ENCODE measurements around the gene BIRC7.

BIRC7 gene

DNA sequence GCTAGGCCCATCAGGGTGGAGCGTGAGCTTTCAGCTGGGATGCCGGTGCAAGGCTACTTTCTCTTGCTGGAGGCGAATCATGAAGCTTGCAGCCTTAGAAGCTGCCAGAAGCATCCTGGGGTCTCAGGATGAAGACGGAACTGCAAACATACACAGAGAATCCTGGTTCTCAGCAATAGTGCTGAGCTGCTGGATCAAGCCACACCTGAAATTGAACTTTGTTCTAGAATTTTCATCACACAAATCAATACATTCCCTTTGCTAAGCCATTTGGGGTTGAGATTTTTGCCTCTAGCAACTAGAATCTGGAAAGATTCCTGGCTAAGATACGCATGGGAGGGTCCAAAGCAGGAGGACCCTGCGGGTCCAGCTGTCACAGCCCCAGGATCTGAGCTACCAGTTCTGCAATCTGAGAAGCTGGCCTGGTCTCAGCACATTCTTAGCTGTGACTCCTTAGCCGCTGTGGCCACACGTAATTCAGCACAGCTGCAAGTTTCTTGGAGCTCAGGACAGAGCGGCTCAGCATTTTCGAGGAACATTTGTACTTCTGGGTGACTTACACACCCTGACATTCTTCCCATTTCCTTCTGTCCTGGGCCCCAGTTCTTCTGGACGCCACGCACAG, 30.3 kb downstream of the BIRC7 start:
- no peak for DNase-seq (ENCODE audit: low spot score)

DNA sequence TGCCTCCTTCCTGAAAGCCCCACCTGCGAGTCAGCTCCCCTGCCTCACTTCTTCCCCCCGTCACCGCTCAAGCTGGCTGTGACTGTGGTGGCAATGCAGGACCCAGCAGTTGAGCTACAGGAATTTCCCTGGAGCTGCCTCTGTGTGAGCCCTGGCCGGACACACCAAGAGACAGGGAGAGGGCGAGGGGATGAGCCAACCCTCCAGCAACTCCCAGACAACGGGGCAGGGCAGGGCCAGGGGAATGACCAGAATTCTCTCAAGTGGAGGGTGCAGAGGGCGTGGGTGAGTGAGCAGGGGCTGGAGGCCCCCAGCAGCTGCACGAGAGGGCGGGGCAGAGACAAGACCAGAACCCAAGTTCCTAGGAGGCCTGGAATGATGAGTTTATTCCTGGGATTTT, 32.0 kb downstream of the BIRC7 start:
- DNase-seq (ENCODE audit: low spot score), result no peak

DNA sequence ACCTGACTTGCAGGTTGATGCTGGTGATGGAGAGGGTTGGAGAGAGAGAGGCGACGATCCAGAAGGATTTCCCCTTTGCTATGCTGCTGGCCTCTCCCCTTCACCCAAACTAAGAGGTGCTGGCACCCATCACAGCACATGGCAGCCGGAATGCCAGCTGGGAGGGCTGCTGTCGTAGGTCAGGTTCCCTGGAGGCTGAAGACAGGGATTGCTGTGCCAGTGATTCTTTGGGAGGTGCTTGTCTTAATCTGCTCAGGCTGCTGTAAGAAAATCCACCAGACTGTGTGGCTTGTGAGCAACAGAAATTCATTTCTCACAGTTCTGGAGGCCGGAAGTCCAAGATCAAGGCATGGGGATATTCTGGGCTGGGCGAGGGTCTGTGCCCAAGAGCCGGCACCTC, 32.6 kb downstream of the BIRC7 start:
- DNase-seq (ENCODE audit: low spot score), result no peak

DNA sequence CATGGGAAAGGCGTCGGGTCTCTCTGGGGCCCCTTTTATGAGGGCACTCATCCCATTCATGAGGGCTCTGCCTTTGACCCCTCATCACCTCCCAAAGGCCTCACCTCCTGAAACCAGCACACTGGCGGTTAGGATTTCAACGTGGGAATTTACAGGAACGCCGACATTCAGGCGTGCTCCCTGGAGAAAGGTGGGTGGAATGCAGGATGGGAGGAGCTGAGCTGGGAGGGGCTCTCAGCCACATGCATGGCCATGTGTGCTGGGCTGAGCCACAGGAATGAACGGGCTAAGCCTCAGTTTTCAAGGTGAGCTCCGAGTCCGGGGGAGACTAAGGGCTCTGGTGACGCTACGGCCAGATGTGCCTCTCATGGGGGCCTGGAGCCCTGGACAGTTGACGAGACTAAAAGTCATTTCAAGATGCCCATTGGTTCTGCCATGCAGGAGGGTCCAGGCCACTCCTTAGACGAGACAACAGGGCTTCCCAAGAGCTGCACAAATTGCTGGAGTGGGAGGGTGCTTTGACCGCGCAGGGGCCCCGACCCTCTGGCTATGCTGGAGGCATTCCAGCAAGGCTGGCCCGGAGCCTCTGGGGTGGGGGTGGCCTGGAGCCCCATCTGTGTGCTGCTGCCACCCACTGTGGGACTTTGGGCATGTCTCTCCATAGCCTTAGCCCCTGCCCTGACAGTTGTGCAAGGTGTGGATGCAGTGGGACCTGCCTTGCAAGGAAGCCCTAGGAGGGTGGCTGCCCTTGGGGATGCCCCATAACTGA, 33.1 kb downstream of the BIRC7 start:
- no peak for DNase-seq (ENCODE audit: low spot score)

DNA sequence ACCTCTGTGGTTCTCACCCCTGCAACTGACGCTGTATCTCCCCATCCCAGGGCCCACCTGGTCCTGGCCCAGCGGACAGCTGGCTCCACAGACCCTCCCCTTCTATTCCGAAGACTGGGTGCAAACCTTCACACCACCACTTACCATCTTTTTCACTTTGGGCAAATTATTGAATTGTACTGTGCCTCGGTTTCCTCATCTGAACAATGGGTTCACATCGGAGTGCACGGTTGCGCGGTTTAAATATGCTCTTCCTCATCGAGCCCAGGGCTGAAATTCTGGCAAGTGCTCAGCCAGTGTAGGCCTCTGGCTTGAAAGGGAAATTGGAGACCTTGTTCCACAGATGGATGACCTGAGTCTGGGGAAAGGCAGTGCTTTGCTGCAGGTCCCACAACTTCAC, 34.0 kb downstream of the BIRC7 start:
- no peak for DNase-seq (ENCODE audit: low spot score)

DNA sequence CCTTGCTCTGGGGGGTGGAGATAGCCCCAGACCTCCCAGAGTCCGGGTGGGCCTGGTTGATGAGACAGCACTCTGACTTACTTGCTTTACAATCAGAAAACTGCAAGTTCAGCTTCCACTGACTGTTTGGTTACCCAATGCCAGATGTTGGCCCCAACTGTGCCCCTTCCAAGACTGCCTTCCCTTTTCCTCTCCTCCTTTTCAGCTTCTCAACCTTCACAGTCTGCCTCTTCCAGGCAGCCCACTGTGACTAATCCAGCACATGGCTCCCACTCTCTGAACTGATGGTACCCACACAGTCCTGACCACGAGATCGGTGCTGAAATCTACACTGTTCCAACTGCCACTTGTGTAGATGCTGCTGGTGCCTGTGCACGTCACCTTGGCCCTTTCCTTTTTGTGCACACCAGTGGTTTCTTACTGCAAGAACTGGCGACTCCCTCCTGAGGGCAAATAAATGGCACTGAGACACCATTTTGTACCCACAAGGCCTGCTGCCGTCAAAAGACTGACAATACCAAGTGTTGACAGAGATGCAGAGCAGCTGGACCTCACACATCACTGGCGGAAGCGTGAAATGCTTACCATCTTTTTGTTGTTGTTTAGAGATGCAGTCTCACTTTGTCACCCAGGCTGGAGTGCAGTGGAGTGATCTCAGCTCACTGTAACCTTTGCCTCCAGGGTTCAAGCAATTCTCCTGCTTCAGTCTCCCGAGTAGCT, 35.1 kb downstream of the BIRC7 start:
- DNase-seq (ENCODE audit: low spot score), result no peak

DNA sequence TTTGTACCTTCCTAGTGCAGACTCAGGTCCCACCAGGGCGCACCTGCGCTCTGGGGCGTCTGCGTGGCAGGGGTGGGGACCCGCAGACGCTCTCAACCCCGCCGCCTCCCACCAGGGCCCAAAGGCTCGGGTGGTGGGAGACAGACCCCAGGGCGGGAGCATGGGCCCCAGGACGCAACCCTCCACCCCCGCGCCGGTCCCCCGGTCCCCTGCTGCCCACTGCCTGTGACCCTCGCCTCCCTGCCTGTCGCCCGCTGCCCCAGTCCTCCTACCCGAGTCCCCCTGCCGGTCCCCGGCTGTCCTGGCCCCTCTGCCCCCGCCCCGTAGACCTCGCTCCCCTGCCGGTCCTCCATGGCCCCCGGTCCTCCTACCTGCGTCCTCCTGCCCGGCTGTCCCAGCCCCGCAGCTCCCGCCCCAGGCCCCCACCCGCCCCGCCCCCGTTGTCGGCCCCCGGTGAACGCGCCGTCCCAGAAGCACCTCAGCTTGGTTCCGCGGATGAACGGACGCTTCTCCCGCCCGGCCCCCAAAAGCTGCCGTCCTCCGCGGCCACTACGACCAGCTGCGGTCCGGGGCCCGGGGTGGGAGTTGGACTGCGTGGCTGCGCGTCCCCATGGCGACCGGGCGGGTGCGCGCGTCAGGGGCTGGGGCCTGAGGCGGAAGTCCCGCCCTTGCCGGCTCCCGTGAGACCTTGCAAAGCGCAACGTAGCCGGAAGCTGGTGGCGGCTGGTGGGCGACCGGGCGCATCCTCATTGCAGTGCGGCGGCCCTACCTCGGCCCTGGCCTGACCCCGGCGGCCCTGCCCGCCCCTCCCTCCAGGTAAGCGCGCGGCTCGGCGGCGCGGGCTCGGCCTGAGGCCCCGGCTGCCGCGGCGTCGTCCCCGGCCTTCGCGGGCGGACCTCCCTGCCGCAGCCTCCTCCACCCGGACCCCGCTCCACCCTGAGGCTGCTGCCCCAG, 36.7 kb downstream of the BIRC7 start, which contains the start of gene ARFGAP1:
ARFGAP1 (plus strand) TSS at position 709 of the 954 bp plus-strand sequence. CDS start 2,768 bp downstream, outside the sequence.
- DNase-seq (ENCODE audit: low spot score), result peak; percentile 92

DNA sequence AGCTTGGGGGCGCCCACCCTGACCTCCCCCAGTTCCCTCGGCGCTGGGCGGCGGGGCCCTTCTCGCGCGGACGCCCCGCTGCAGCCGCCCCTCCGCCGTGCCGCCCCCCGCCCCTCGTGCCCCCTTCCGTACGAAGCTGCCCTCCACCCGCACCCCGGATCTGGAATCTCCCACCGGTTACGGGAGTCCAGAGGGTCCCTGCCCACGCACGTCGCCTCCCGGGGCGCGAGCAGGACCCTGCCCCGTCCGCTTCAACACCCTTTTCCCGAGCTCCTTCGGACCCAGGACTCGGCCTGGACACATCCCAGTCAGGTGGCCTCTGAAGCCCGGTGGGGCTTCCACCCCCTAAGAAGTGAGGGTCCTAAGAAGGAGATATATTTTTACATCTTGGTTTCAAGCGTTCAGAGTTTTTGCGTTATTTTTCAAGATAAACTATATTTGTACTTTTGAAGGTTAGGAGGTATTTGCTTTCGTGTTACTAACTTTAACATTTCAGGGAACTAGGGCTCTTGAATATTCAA, 37.4 kb downstream of the BIRC7 start:
- DNase-seq (ENCODE audit: low spot score), result no peak

DNA sequence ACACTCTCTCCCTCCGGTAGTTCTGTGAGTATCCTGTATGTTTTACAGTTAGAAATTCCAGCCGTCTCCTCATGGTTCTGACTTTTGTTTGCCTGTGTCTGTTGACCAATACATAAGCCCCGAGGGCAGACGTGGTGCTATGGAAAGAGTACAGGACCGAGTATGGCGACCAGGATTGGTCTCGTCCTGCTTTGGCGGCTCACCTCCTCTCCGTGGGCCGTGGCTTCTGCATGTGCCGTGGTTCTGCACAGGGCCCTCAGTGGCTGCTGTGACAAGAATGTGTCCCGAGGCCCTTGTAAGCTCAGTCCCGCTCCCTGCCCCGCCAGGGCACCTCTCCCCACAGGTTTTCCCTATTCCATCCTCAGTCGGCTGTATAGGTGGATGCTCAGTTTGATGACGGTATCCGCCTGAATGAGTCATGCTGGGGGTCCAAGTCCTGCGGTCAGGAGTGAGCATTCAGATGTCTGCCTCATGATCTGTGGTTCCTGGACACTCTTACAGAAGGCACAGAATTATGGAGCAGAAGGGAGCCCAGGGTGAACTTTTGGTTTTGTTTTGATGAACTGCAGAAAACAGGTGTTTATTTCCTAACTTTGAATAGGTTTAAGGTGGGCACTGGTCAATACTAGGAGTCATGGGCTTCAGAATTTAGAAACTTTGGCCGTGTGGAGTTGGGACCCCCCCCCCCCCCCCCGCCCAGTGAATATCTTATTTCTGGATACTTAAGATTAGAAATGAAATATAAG, 38.1 kb downstream of the BIRC7 start:
- DNase-seq (ENCODE audit: low spot score), result peak; percentile 63

DNA sequence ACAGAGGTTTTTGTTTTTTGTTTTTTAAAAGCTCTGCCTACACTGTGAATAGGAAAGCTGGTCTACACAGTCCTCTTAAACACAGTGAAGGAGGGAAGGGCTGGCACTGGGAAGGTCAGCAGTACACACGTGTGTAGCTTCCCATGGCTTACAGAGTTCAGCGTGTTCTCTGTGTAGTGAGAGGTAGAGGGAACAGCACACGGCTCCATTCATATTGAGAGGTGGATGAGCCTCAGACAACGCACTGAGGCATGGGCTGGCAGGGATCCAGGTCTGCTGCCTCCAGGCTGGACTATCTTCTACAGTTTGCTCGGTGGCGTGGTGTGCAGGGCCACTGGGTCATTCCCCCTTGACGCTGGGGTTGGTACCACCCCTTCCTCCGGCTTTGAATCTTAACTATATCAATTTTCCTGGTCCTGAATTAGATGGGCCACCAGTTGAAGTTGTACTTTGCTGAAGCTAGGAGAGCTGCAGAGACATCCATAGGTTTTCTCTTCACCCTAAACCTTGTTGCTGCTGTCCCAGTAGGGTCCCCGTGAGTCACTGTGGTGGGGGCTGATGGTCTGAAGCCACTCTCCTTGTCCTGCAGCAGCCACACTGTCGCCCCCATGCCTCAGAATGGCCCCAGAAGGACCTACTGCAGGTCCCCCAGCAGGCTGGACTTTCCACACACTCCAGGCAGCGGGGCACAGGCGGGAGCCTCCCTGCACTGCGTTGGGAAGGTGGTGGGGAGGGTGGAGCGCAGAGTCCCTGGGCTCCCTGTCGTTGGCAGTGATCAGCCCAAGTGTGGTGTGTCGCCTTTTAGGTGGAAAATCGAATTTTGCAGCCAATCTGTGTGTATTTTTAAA, 38.9 kb downstream of the BIRC7 start:
- no peak for DNase-seq (ENCODE audit: low spot score)

DNA sequence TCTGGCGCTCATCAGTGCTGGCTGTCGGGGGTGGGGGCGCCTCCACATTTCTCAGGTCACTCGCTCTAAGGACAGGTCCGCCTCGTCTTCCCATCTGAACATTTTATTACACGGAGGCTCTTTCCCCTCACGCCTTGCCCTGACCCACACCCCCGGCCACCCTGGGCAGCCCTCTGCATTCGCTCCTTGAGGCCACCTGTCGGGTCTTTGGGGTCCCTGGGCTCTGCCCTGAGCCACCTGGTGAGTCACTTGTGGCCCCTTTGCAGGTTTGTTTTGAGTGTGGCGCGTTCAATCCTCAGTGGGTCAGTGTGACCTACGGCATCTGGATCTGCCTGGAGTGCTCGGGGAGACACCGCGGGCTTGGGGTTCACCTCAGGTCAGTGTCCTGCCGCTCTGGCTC, 40.1 kb downstream of the BIRC7 start:
- no peak for DNase-seq (ENCODE audit: low spot score)

DNA sequence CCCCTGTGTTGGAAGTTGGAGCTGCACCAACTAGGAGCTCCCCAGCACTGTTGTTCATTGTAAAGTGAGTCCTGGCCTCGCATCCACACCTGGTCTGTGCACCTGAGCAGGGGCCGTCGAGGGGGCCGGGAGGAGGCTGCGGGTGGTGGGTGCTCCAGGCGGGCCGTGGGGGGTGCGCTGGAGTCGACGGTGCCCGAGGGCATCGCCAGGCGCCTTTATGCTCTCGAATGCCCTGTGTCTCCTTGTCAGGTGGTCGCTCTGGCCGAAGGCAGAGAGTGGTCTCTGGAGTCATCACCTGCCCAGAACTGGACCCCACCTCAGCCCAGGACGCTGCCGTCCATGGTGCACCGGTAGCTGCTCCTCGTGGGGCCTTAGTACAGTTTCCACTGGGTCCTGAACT, 41.3 kb downstream of the BIRC7 start:
- DNase-seq (ENCODE audit: low spot score), result no peak

DNA sequence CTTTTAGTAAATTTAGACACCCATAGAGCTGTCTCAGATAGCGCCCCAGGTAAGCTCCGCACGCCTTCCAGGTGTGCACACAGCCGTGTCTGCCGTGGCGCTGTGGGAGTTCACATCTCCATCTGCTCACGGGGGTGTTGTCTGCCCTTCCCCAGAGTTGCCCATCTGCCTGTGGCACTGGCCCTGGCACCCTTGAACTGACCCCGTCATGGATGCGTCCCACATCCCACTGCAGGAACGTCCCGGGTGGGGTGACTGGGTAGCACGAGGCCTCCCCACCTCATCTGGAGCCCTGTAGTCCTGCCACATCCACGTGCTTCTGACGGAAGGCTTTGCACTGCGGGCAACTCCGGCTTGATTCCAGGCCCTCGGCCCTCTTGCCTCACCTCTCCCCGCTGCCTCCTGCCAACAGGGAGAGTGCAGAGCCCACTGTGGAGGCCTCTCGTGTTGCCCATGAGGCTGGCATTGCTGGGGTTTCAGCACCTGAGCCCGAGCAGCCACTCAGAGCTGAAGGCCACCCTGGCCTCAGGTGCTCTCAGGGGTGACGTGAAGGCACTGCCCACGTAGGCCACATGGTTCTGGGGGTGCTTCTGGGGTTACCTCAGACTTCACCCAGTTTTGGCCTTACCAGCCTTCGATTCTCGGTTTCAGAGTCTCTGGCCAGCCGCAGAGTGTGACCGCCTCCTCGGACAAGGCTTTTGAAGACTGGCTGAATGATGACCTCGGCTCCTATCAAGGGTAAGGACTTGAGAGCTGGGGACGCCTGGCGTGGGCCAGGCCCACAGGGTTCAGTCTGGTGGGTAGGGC, 42.0 kb downstream of the BIRC7 start:
- DNase-seq (ENCODE audit: low spot score), result no peak

DNA sequence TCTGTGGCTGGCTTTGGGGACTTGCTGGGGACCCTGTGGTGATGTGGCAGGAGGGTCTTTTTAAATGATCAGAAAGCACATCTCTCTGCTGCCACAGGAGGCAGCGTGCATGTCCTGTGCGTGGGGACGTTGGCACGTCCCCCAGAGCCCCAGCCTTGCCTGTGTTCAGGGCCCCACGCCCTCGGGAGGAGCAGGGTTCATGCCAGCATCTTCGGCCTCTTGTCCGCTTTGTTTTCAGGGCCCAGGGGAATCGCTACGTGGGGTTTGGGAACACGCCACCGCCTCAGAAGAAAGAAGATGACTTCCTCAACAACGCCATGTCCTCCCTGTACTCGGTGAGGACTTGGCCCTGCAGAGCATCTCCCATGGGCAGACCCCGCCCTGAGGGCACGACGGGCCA, 43.0 kb downstream of the BIRC7 start:
- no peak for DNase-seq (ENCODE audit: low spot score)

DNA sequence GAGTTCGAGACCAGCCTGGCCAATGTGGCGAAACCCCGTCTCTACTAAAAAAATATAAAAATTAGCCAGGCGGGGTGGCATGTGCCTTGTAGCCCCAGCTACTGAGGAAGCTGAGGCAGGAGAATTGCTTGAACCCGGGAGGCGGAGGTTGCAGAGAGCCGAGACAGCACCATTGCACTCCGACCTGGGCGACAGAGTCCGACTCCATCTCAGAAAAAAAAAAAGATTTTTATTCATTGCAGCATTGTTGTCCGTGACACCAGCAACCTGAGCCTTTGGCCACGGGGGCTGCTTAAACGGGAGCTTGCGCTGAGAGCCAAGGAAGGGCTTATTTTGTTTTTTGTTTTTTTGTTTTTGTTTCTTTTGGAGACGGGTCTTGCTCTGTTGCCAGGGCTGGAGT, 44.2 kb downstream of the BIRC7 start:
- no peak for DNase-seq (ENCODE audit: low spot score)

DNA sequence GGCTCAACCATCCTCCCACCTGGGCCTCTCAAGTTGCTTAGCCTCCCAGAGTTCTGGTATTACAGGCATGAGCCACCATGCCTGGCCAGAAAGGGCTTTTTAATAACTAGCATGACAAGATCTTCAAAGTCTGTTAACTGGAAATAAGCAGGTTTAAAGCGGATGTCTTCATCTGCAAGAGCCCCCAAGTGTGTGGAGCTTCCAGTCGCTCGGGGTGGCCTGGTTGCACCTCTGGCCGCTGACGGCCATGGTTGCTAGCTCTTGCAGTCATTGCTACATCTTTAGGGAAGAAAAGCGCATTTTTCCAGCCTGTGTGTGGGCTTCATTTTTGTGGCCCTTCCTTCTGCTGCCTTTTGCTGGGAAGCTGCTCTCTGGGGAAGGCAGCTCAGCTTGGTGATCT, 44.7 kb downstream of the BIRC7 start:
- no peak for DNase-seq (ENCODE audit: low spot score)

DNA sequence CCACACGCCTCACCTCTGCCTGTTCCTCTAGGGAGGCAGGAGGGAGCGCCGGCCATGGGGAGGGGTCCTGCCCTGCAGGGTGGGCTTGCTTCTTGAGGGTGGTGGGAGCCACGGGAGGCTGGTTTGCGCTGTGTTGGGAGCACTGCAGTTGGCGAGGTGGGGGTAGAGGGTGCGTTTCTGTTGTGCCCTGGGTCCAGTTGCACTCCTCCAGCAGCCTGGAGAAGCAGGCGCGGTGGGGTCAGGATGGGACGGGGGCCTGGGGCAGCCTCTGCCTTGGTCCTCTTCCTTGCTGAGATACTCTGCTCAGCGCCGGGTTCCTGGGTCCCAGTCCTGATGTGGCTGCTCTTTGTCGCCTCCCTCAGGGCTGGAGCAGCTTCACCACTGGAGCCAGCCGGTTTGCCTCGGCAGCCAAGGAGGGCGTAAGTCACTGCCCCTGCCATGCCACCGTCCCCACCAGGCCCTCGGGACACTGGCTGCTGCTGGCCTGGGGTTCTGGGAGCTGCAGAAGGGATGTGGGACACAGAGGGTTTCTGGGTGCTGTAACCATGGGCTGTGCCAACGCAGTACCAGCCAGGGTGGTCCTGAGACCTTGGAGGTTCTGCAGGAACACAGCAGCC, 45.3 kb downstream of the BIRC7 start:
- no peak for DNase-seq (ENCODE audit: low spot score)

DNA sequence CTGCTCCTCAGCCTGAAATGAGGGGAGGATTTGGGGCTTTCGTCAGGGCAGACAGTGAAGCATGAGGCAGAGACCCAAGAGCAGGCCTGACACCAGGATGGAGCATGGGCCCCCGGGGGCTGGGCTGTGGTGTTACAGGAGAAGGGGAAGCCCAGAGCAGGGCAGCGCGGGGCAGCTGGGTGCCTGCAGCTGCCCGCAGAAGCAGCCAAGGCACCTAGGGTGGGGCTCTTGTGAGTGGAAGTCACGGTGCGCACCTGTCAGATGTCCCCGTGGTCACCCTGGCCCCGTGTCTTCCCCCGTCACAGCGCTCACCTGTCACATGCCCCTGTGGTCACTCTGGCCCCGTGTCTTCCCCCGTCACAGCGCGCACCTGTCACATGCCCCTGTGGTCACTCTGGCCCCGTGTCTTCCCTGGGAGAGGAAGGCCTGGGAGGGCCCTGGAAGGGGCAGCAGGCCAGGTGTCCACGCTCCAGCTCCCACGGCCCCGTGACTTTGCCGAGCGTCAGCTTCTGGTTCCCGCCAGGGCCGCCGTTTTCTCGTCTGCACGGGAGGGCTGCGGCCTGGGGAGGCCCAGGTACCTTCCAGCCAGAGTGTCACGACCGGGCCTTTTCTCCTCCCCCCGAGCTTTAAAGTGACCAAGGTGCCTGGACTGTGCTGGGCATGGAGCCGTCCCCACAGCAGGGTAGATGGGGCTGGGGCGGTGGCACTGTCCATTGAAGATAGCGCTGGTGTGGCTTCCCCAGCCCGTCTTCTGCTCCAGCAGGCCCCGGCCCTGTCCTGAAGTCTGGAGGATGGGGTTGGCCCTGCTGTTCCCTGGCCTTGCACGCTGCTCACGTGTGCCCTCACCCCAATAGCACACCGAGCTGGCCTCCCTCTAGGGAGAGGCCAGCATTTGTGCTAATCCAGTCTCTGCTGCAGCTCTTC, 46.3 kb downstream of the BIRC7 start:
- DNase-seq (ENCODE audit: low spot score), result no peak
